Coronary artery (tissue), 2 donors: ENCODE data around the gene CFAP77.

Source experiments
- DNase-seq: peaks from one replicate; pipeline ENCODE4 v3.0.0-alpha.2; 2017; ENCODE audit warnings: low spot score
- H3K27ac ChIP-seq, 2 donors: fragments of 200-600 bp; sonication (generic); one replicate each; pipeline ENCODE4 v1.5.1; 2016 to 2019
- H3K4me3 ChIP-seq: fragments of 200-600 bp; sonication (generic); 2 replicates; pipeline ENCODE4 v1.5.1; 2016; ENCODE audit warnings: mild to moderate bottlenecking, moderate library complexity
- CTCF ChIP-seq: fragments of 200-600 bp; sonication (generic); IDR thresholded peaks from one replicate; pipeline ENCODE4 v1.5.1; 2019; ENCODE audit warnings: antibody characterized with exemption

The CFAP77 gene

GRCh38 chr9:132584601-132585560, 174.9 kb downstream of the CFAP77 start:
- no peak for TF ChIP-seq CTCF
- no peak for DNase-seq
- H3K4me3 ChIP-seq, result no peak overlapping the region
- H3K27ac ChIP-seq, result no peak overlapping the region

GRCh38 chr9:132585954-132586829, 176.2 kb downstream of the CFAP77 start:
- DNase-seq, result no peak
- TF ChIP-seq CTCF, result no peak
- H3K4me3 ChIP-seq, result no peak overlapping the region

GRCh38 chr9:132586830-132587591, 177.0 kb downstream of the CFAP77 start:
- DNase-seq, result no peak

More at GRCh38 chr9:132585954-132586829, 176.2 kb downstream of the CFAP77 start:
- no peak overlapping the region for H3K27ac ChIP-seq

GRCh38 chr9:132587592-132587955, 177.6 kb downstream of the CFAP77 start:
- H3K4me3 ChIP-seq, result no peak overlapping the region
- DNase-seq, result no peak

More at GRCh38 chr9:132586830-132587591, 177.0 kb downstream of the CFAP77 start:
- H3K4me3 ChIP-seq, result no peak overlapping the region
- H3K27ac ChIP-seq, result no peak overlapping the region
- TF ChIP-seq CTCF, result no peak

GRCh38 chr9:132588098-132588497, 178.1 kb downstream of the CFAP77 start:
- no peak overlapping the region for H3K27ac ChIP-seq
- DNase-seq, result no peak
- H3K4me3 ChIP-seq, result no peak overlapping the region
- no peak for TF ChIP-seq CTCF

More at GRCh38 chr9:132587592-132587955, 177.6 kb downstream of the CFAP77 start:
- TF ChIP-seq CTCF, result no peak
- H3K27ac ChIP-seq, result no peak overlapping the region

GRCh38 chr9:132588501-132589147, 178.6 kb downstream of the CFAP77 start:
- Histone ChIP-seq H3K27ac (no peak overlapping the region), H3K4me3 (no peak overlapping the region)
- DNase-seq, result no peak
- no peak for TF ChIP-seq CTCF
